Gastrocnemius medialis (tissue), 4 donors: ENCODE measurements around the gene ABCA12.

Experiments used
- POLR2A ChIP-seq, 2 donors: fragments of 450-650 bp; IDR thresholded peaks; one replicate each; pipeline ENCODE4 v1.6.1; 2017; ENCODE audit warnings: antibody characterized with exemption in 2 of 2, mild to moderate bottlenecking in 2 of 2, moderate library complexity in 2 of 2
- TF ChIP-seq, protein P1 (sequence below), 5 experiments: fragments of 450-650 bp in 3 of 5; fragments of 200-600 bp in 2 of 5; sonication (generic) in 2 of 5; IDR thresholded peaks in 4 of 5; conservative IDR thresholded peaks in 1 of 5; 1 replicate in 4 of 5; 2 replicates in 1 of 5; pipeline ENCODE4 v1.5.1; 2016 to 2019; ENCODE audit warnings: antibody characterized with exemption in 5 of 5, mild to moderate bottlenecking in 3 of 5, moderate library complexity in 3 of 5

GRCh38 chr2:215084080-215084479, 54.3 kb downstream of the ABCA12 start:
- TF ChIP-seq, protein P1, sequence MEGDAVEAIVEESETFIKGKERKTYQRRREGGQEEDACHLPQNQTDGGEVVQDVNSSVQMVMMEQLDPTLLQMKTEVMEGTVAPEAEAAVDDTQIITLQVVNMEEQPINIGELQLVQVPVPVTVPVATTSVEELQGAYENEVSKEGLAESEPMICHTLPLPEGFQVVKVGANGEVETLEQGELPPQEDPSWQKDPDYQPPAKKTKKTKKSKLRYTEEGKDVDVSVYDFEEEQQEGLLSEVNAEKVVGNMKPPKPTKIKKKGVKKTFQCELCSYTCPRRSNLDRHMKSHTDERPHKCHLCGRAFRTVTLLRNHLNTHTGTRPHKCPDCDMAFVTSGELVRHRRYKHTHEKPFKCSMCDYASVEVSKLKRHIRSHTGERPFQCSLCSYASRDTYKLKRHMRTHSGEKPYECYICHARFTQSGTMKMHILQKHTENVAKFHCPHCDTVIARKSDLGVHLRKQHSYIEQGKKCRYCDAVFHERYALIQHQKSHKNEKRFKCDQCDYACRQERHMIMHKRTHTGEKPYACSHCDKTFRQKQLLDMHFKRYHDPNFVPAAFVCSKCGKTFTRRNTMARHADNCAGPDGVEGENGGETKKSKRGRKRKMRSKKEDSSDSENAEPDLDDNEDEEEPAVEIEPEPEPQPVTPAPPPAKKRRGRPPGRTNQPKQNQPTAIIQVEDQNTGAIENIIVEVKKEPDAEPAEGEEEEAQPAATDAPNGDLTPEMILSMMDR (IDR thresholded peaks at IDR 0.05 in 4 of 5, conservative IDR thresholded peaks at IDR 0.05 in 1 of 5) = no peak
- no peak for TF ChIP-seq POLR2A (IDR thresholded peaks at IDR 0.05)
